Esophagus muscularis mucosa (tissue), 3 donors: Measurements from ENCODE around the gene MED13L.

ENCODE experiments used
- CTCF ChIP-seq, 3 experiments: fragments of 200-600 bp in 2 of 3; fragments of 450-650 bp in 1 of 3; sonication (generic) in 2 of 3; IDR thresholded peaks; one replicate each; pipeline ENCODE4 v1.5.1; 2017 to 2019; ENCODE audit warnings: antibody characterized with exemption in 3 of 3, mild to moderate bottlenecking in 2 of 3, moderate library complexity in 1 of 3
- POLR2A ChIP-seq: fragments of 450-650 bp; IDR thresholded peaks from one replicate; pipeline ENCODE4 v1.6.1; 2017; ENCODE audit warnings: antibody characterized with exemption, moderate library complexity, mild to moderate bottlenecking, low read depth

- no peak for TF ChIP-seq POLR2A
- TF ChIP-seq CTCF (IDR thresholded peaks at IDR 0.05) = no peak
Measured at GRCh38 chr12:116299064-116299463, 21.6 kb upstream of the MED13L start.
